Muscle layer of duodenum (tissue), 2 donors: ENCODE measurements around the gene PRDX3.
"Not testable (repeated sequence)": the region's sequence is repeated elsewhere in the genome, so short reads cannot be mapped to it uniquely, and the experiment has no call there.

ENCODE experiments used
- H3K27ac ChIP-seq: one replicate; pipeline ENCODE4 v1.7.0; 2013; ENCODE audit warnings: mild to moderate bottlenecking, low read length
- H3K27me3 ChIP-seq: one replicate; pipeline ENCODE4 v1.7.0; 2013; ENCODE audit warnings: low read depth, mild to moderate bottlenecking, control low read depth, low read length
- H3K36me3 ChIP-seq, 2 donors: one replicate each; pipeline ENCODE4 v1.7.0; 2013; ENCODE audit warnings: low read length in 2 of 2, control low read depth in 1 of 2, mild to moderate bottlenecking in 1 of 2; ENCODE audit not compliant: insufficient read depth in 2 of 2, control insufficient read depth in 1 of 2
- H3K4me1 ChIP-seq, 2 donors: one replicate each; pipeline ENCODE4 v1.7.0; 2013; ENCODE audit warnings: low read length in 2 of 2, mild to moderate bottlenecking in 2 of 2, control low read depth in 1 of 2, moderate library complexity in 1 of 2; ENCODE audit not compliant: insufficient read depth in 2 of 2, control insufficient read depth in 1 of 2
- H3K4me3 ChIP-seq, 2 donors: one replicate each; pipeline ENCODE4 v1.7.0; 2013; ENCODE audit warnings: low read length in 2 of 2, low read depth in 1 of 2, mild to moderate bottlenecking in 1 of 2
- H3K9me3 ChIP-seq, 2 donors: one replicate each; pipeline ENCODE4 v1.7.0; 2013; ENCODE audit warnings: low read length in 2 of 2, control low read depth in 1 of 2, mild to moderate bottlenecking in 1 of 2; ENCODE audit not compliant: control insufficient read depth in 1 of 2
- donor health status: healthy.

PRDX3 gene

DNA sequence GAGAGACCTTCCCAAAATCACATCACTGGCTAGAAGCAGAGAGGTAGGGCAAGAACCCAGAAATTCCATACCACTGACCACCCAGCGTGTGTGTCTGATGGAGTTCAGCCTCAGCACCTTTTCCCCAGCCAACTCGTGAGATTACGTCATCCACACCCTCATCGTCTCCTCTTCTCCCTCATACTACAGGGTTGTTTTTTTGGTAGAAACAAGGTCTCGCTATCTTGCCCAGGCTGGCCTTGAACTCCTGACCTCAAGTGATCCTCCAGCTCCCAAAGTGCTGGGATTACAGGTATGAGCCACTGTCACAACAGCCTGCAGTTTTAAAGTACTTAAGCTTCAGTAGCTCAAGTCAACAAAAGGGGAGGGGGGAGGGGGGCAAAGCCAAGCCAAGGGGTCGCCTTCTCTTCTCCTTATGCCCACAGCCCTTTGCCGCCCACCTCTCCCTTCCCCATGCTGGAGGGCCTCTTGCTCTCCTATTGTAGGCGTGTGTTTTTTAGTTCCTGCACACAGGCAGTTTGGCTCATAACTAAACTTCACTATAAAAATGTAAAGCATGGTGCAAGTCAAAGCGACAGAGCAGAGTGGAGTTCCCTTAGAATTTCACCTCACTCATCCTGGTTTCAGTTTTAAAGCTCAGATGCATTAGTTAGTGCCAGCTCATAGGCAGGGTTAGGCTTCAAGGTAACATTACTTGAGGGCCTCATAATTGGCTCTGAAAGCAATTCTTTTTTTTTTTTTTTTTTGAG is 5.2 kb upstream of the PRDX3 start:
- no peaks in the 10 kb centered on the region for H3K27me3 ChIP-seq
- H3K4me3 ChIP-seq, result no peak overlapping the region
- peaks cover 0 to 4% of the 10 kb centered on the region in 2 donors for H3K4me1 ChIP-seq
- H3K27ac ChIP-seq, result no peak overlapping the region
- no peaks in the 10 kb centered on the region for H3K9me3 ChIP-seq
- no peaks in the 10 kb centered on the region for H3K36me3 ChIP-seq

DNA sequence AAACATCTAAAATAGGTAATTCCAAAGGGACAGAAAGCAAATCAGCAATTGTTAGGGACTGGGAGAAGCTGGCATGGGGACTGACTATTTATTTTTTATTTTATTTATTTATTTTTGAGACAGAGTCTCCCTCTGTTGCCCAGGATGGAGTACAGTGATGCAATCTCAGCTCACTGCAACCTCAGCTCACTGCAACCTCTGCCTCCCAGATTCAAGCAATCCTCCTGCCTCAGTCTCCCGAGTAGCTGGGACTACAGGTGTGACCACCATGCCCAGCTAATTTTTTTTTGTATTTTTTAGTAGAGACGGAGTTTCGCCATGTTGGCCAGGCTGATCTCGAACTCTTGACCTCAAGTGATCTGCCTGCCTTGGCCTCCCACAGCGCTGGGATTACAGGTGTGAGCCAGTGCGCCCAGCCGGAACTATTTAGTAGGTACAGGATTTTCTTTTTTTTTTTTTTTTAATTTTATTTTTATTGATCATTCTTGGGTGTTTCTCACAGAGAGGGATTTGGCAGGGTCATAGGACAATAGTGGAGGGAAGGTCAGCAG is 2.3 kb upstream of the PRDX3 start:
- not testable (repeated sequence) for H3K36me3 ChIP-seq, H3K27ac ChIP-seq, H3K9me3 ChIP-seq, H3K4me3 ChIP-seq, H3K27me3 ChIP-seq
- H3K4me1 ChIP-seq, result peaks cover 7 to 22% of the 10 kb centered on the region in 2 donors

DNA sequence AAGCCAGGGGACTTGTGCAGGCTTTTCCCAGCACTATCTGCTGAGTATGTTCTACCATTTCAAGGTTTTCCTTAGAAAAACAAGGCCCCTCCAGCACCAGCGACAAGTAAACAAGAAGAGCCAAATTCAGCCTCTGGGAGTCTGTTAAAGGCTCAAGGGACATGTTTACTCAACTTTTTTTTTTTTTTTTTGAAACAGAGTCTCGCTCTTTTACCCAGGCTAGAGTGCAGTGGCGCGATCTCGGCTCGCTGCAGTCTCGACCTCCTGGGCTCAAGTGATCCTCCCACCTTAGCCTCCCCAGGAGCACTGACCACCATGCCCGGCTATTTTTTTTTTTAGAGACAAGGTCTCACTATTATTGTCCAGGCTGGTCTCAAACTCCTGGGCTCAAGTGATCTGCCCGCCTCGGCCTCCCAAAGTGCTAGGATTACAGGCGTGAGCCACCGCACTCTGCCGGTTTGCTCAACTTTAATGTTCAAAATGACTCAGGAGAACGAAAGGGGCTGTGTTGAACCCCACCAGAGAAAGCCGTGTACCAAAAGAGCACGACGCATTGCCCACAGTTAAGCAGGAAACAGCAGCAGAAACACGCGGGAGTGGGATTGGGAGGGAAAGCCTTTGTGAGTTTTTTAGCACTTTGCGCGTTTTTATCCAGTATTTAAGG is 772 bp downstream of the PRDX3 start:
- Histone ChIP-seq H3K27ac (peak overlapping the region; percentile 87), H3K4me3 (peak overlapping the region; percentile 84 to 99), H3K36me3 (peaks cover 12 to 18% of the 10 kb centered on the region in 2 donors), H3K27me3 (no peaks in the 10 kb centered on the region), H3K4me1 (peaks cover 7 to 22% of the 10 kb centered on the region in 2 donors), H3K9me3 (no peaks in the 10 kb centered on the region)

DNA sequence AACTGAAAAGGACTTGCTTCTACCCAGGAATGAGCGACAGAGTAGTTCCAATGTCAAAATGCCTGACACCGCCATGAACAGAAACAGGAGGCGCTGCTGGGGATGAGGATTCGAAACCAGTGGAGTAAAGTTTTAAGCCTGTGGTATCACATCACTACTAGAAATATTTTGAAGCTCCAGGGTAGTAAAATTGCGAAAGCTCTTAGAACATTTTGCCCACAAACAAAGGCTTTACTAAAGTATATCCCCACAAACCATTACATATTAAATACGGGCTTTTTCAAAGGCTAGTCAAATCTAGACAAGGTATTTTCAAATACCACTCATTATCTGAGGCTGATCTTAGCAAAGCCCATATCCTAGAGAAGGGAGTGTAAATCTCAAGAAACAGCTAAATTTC is 2.4 kb downstream of the PRDX3 start:
- H3K9me3 ChIP-seq, result no peaks in the 10 kb centered on the region
- H3K36me3 ChIP-seq, result peaks cover 24 to 32% of the 10 kb centered on the region in 2 donors
- H3K4me1 ChIP-seq, result peaks cover 7 to 22% of the 10 kb centered on the region in 2 donors

DNA sequence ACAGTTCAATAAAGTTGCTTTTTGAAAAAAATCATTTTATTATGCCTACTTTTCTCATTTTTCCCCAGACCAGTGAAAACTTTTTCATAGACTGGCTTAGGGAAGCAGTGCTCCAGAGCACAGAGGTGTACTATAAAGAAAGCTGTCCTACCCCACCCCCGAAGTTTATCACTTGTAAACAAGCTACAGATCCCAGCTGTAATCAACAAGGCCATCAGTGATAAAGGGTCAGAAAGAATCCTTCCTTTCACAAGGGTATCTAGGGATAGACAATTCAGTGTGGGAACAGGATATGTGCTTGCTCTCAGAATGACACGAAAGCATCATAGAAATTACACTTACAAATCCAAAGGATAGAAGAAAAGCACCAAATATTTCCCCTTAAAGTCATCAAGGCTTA is 4.5 kb downstream of the PRDX3 start:
- Histone ChIP-seq H3K27me3 (no peaks in the 10 kb centered on the region), H3K27ac (no peak overlapping the region), H3K9me3 (no peaks in the 10 kb centered on the region), H3K4me1 (peaks cover 7 to 21% of the 10 kb centered on the region in 2 donors), H3K36me3 (peaks cover 36 to 46% of the 10 kb centered on the region in 2 donors), H3K4me3 (no peak overlapping the region)

More for the DNA sequence above, 2.4 kb downstream of the PRDX3 start:
- H3K4me3 ChIP-seq, result no peak overlapping the region
- no peaks in the 10 kb centered on the region for H3K27me3 ChIP-seq
- H3K27ac ChIP-seq, result no peak overlapping the region

DNA sequence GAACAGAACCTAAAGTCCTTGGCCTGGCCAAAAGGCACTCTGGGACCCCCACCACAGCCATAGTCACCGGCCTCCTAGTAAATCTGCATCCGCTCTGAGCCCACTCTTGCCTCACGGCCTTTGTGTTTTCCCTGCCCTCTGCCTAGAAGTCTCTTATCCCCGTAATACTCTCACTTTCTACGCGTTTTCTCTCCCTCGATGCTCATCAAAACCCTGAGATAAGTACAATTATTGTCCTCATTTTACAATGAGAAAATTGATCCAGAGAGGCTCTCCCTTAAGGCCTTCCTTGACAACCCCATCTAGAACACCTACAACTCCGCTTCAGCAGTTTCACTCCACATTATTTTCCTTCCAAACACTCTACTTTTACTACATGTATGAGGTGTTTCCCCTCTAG is 11.6 kb downstream of the PRDX3 start:
- Histone ChIP-seq H3K27ac (no peak overlapping the region), H3K4me1 (peaks cover 11 to 18% of the 10 kb centered on the region in 2 donors), H3K36me3 (peaks cover 35 to 47% of the 10 kb centered on the region in 2 donors), H3K4me3 (no peak overlapping the region), H3K9me3 (no peaks in the 10 kb centered on the region), H3K27me3 (no peaks in the 10 kb centered on the region)

DNA sequence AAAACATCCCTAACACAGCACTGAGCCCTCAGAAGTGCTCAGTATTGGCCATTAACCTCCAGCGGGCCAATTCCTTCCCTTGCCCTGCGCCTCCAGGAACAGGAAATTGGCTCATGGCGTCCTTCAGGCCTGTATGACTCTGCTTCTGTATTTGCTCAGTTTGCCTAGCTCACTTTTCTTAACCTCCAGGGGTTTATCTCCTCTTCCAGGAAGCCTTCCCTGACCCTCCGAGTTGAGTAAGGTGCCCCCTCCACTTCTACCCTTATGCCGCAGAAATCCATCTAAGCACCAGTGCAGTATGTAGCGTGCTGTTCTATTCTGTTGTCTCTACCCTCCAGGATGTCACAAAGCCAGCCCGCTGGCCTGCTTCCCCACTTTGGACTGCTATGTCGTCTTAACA is 12.0 kb downstream of the PRDX3 start:
- H3K27me3 ChIP-seq, result no peaks in the 10 kb centered on the region
- H3K9me3 ChIP-seq, result no peaks in the 10 kb centered on the region
- H3K27ac ChIP-seq, result peak overlapping the region; percentile 88
- no peak overlapping the region for H3K4me3 ChIP-seq
- H3K4me1 ChIP-seq, result peaks cover 11 to 18% of the 10 kb centered on the region in 2 donors
- peaks cover 32 to 42% of the 10 kb centered on the region in 2 donors for H3K36me3 ChIP-seq

DNA sequence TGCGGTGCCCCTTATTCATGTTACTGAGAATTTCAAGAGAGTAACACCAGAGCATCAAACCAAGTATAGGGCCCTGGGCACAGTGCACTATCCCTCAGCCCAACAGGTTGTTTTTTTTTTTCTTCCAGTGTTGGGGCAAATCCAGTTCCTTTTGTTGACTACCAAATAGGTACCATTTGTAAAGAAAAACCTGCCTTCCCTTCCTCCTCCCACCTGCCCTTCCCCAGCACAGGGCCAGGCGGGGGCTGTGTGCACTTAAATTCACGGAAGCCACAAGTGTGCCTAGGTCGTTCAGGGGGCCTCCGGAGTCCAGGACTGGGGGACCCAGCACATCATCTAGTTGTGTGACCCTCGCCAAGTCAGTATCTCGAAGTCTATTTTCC is 12.5 kb downstream of the PRDX3 start:
- Histone ChIP-seq H3K4me3 (peak overlapping the region; percentile 70 to 89), H3K27me3 (no peaks in the 10 kb centered on the region), H3K9me3 (no peaks in the 10 kb centered on the region), H3K36me3 (peaks cover 31 to 37% of the 10 kb centered on the region in 2 donors), H3K4me1 (peaks cover 11 to 18% of the 10 kb centered on the region in 2 donors), H3K27ac (peak overlapping the region; percentile 88)

DNA sequence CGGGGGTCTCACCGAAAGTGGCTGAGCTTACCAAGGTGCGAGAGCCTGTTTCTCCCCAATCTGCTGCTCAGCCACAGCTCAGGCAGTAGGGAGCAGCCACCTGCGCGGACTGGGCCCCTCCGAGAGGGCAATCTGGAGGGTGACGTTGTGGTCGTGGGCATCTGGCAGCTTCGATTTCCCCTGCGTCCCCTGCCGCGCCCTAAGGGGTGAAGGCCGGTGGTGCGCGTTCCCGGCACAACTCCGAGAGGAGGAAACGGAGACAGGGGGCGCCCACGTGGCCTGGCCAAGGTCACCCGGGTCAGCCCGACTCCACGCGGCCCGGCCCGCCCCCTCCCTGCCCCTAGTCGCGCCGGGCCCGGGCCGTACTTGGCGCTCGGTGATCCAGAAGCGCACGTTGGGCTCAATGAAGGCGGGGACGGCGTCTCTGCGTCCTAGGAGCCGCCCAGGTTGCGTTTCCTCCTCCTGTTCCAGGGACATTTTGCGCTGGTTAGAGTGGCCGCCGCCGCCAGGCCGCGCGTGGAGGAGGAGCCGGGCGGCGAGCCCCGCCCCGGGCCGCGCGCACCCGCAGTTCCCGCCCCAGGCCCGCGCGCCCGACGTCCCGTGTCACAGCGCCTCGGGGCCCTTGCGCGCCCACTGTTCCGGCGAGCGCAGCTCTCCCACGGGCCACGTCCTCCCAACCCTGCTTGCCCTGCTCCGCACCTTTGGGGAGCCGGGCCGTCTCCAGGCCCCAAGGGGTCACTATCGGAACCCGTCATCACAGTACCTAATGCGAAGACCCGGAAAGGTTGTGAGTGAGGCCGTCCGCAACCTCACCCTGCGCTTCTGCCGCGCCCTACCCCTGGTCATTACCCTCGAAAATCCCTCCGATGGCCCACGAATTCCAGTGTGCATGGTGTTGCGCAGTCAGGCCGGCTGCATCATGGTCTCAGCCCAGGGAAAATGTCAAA is 13.2 kb downstream of the PRDX3 start, which contains the start of gene SFXN4:
Gene SFXN4, minus strand, starts transcription at position 544 of the 947 bp plus-strand sequence. Its CDS starts 67 bp downstream, at position 477.
- peaks cover 34 to 36% of the 10 kb centered on the region in 2 donors for H3K36me3 ChIP-seq
- H3K9me3 ChIP-seq, result no peaks in the 10 kb centered on the region
- peak within 1 kb of the TSS; percentile 88 for H3K27ac ChIP-seq
- peak within 1 kb of the TSS; percentile 81 to 89 for H3K4me3 ChIP-seq
- no peaks in the 10 kb centered on the region for H3K27me3 ChIP-seq
- H3K4me1 ChIP-seq, result peaks cover 11 to 18% of the 10 kb centered on the region in 2 donors

DNA sequence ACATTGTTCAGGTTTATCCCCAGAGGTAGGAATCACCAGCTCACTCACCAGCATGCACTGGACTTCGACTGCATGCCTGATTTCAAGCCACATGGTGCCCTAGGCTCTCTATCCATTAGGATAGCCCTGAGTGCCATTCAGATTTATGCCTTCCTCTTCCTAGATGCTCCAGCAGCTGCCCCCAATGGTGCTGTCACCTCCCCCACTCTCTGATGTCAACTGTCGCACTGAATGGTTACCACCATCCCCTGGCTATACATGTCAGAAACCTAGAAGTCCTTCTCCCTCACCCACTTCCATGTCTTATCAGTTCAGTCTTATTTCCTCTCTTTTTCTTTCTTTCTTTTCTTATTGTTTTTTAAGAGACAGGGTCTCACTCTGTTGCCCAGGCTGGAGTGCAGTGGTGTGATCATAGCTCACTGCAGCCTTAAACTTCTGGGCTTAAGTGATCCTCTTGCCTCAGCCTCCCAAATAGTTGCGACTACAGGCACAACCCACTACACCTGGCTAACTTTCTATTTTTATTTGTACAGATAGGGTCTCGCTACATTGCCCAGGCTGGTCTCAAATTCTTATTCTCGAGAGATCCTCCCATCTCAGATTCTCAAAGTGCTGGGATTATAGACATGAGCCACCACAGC is 16.0 kb downstream of the PRDX3 start:
- Histone ChIP-seq H3K9me3 (no peaks in the 10 kb centered on the region), H3K4me3 (no peak overlapping the region), H3K27me3 (no peaks in the 10 kb centered on the region), H3K27ac (no peak overlapping the region), H3K4me1 (peaks cover 11 to 18% of the 10 kb centered on the region in 2 donors), H3K36me3 (peaks cover 27 to 28% of the 10 kb centered on the region in 2 donors)
